ENCODE results near the gene RALGDS.

Gene RALGDS

GRCh38 chr9:133107961-133108793 is 12.9 kb downstream of the RALGDS start:
- no peak for TF ChIP-seq ZFX (IDR thresholded peaks at IDR 0.05)
- TF ChIP-seq, protein P1, sequence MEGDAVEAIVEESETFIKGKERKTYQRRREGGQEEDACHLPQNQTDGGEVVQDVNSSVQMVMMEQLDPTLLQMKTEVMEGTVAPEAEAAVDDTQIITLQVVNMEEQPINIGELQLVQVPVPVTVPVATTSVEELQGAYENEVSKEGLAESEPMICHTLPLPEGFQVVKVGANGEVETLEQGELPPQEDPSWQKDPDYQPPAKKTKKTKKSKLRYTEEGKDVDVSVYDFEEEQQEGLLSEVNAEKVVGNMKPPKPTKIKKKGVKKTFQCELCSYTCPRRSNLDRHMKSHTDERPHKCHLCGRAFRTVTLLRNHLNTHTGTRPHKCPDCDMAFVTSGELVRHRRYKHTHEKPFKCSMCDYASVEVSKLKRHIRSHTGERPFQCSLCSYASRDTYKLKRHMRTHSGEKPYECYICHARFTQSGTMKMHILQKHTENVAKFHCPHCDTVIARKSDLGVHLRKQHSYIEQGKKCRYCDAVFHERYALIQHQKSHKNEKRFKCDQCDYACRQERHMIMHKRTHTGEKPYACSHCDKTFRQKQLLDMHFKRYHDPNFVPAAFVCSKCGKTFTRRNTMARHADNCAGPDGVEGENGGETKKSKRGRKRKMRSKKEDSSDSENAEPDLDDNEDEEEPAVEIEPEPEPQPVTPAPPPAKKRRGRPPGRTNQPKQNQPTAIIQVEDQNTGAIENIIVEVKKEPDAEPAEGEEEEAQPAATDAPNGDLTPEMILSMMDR (conservative IDR thresholded peaks at IDR 0.05): no peak
- no peak overlapping the region for H3K27ac ChIP-seq

GRCh38 chr9:133107245-133107722 is 13.8 kb downstream of the RALGDS start:
- no peak overlapping the region for H3K27ac ChIP-seq
- TF ChIP-seq, protein P1 (conservative IDR thresholded peaks at IDR 0.05): no peak
- TF ChIP-seq ZFX (IDR thresholded peaks at IDR 0.05): no peak

- TF ChIP-seq, protein P1 (conservative IDR thresholded peaks at IDR 0.05): no peak
- TF ChIP-seq ZFX (IDR thresholded peaks at IDR 0.05): no peak
- H3K27ac ChIP-seq: no peak overlapping the region
Measured at GRCh38 chr9:133106511-133107244, 14.4 kb downstream of the RALGDS start.

- H3K27ac ChIP-seq: no peak overlapping the region
- no peak for TF ChIP-seq ZFX (IDR thresholded peaks at IDR 0.05)
- TF ChIP-seq, protein P1 (conservative IDR thresholded peaks at IDR 0.05): no peak
Measured at GRCh38 chr9:133105461-133105770, 15.6 kb downstream of the RALGDS start.

DNA sequence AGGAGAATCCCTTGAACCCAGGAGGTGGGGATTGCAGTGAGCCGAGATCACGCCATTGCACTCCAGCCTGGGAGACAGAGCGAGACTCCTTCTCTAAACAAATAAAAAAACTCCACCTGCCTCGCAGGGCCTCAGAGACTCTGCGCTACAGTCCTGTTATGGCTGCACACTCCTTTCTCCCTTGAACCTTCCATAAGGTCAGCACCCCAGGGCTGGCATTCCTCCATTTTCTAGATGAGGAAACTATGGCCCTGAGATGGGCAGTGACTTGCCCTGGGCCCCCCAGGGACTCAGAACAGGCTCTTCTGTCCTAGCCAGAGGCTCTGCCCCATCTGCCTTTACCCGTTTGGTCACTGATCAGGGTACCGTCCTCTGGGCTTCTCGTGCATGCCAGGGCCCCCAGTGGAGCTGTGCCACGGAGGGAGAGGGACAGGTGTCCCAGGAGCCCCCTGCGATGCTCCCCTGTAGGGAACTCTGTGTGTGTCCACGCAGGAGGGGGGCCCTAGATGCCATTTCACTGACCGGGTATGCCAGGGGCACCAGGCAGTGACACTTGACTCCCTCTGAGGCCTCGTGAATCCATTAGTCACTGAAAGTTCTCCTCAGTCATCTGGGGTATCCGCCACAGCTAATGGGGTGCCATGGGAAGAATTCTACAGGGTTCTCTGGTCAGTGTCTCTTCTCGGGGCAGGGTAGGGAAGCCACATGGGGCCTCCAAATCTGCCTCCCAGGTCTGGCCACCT is 16.2 kb downstream of the RALGDS start:
- H3K27ac ChIP-seq: no peak overlapping the region
- TF ChIP-seq, protein P1 (conservative IDR thresholded peaks at IDR 0.05): no peak
- TF ChIP-seq ZFX (IDR thresholded peaks at IDR 0.05): no peak

GRCh38 chr9:133103987-133104505 is 17.0 kb downstream of the RALGDS start:
- H3K27ac ChIP-seq: no peak overlapping the region
- no peak for TF ChIP-seq ZFX (IDR thresholded peaks at IDR 0.05)
- TF ChIP-seq, protein P1 (conservative IDR thresholded peaks at IDR 0.05): no peak

Data from C4-2B (cell line).